Measurements from ENCODE around the gene KCNK3.

Gene KCNK3

GRCh38 chr2:26649322-26649721 lies 43.2 kb upstream of the KCNK3 start:
- no peak for DNase-seq (ENCODE audit: low spot score)
- in situ Hi-C loops (cut with MboI; ENCODE audit: low sequenced_read_pairs, unreplicated experiment) = no loop called here
- no peak for TF ChIP-seq CTCF (IDR thresholded peaks at IDR 0.05; ENCODE audit: borderline replicate concordance, control extremely low read depth, extremely low read depth, insufficient read depth, missing control alignments)

DNA sequence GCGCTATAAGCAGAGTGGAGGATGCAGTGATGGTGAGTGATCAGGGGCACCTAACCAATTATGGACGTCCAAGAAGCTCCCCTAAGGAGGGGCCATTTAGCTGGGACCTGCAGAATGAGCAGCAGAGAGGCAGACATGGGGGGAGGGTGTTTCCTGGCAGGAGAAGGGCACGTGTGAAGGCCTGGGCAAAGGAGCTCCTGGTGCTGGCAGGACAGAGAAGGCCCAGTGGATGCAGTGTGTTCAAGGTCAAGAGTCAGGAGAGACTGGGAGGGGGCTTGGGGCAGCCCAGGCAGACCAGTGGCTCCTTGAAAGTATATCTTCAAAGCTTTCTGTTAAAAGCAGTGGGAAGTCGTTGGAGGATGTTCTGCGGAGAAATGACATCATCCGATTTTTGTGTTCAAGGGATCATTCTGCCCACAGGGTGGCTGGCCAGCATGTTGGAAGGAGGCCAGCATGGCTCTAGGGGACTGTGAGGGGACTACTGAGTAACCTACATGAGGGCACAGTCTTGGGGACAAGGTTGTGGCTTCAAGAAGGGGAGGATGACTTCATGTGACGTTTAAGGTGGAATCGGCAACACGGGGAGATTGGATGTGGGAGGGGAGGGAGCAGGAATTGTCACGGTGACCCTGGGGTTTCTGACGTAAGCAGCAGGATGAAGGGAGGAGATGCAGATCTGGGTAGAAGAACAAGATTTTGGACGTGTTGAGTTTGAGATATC lies 42.4 kb upstream of the KCNK3 start:
- DNase-seq (ENCODE audit: low spot score) = no peak
- in situ Hi-C loops (cut with MboI; ENCODE audit: low sequenced_read_pairs, unreplicated experiment) = no loop called here
- no peak for TF ChIP-seq CTCF (IDR thresholded peaks at IDR 0.05; ENCODE audit: borderline replicate concordance, control extremely low read depth, extremely low read depth, insufficient read depth, missing control alignments)

- in situ Hi-C loops (cut with MboI; ENCODE audit: low sequenced_read_pairs, unreplicated experiment) = no loop called here
- TF ChIP-seq CTCF (IDR thresholded peaks at IDR 0.05; ENCODE audit: borderline replicate concordance, control extremely low read depth, extremely low read depth, insufficient read depth, missing control alignments) = no peak
- DNase-seq (ENCODE audit: low spot score) = no peak
Observed at GRCh38 chr2:26650713-26651469, 41.6 kb upstream of the KCNK3 start.

DNA sequence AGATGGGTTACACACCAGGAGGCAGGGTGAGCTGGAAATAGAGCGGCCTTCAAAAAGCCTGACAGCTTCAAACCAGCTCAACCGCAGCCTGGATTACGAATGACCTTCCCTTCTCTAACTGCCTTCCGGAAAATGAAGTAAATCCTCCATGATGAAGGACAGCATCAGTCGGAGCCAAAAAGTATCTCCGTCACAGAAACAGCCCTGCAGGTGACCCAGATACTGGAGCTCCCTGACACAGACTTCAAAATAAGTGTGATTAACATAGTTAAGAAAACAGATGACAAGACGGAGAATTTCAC lies 41.1 kb upstream of the KCNK3 start:
- no peak for TF ChIP-seq CTCF (IDR thresholded peaks at IDR 0.05; ENCODE audit: borderline replicate concordance, control extremely low read depth, extremely low read depth, insufficient read depth, missing control alignments)
- no peak for DNase-seq (ENCODE audit: low spot score)
- in situ Hi-C loops (cut with MboI; ENCODE audit: low sequenced_read_pairs, unreplicated experiment) = no loop called here

DNA sequence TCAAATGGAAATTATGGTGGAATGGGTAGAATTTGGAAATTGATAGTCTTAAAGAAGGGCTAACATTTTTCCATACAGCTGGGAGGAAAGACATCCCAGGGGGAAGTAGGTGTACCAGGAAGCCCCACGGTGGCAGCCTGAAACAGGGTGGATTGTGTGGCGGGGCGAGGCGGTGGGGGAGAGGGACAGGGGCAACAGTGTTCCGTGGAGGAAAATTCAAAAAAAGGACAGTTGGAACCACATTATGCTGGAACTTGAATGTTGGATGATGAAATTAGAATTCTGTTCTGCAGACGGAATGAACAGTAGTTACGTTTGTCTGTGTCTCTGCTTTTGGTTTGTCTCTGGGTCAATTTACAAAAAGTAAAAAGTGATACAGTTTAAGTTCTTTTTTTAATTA lies 40.7 kb upstream of the KCNK3 start:
- in situ Hi-C loops (cut with MboI; ENCODE audit: low sequenced_read_pairs, unreplicated experiment) = no loop called here
- DNase-seq (ENCODE audit: low spot score) = no peak

More for the DNA sequence above, 40.7 kb upstream of the KCNK3 start:
- TF ChIP-seq CTCF (IDR thresholded peaks at IDR 0.05; ENCODE audit: borderline replicate concordance, control extremely low read depth, extremely low read depth, insufficient read depth, missing control alignments) = no peak
